GM18951 (cell line): ENCODE measurements around the gene FZR1.

Source experiments
- POLR2A ChIP-seq: IDR thresholded peaks from 4 replicates; pipeline ENCODE4 v1.6.1; 2011; ENCODE audit warnings: mild to moderate bottlenecking; ENCODE audit not compliant: insufficient read length, insufficient read depth; ENCODE audit errors: extremely low read depth
- in situ Hi-C: fragments of 300-500 bp; cut with MboI; formaldehyde crosslinking; loops from one replicate; pipeline ENCODE4 v1.12.0; 2022; ENCODE audit warnings: low sequenced_read_pairs, mixed read lengths, inconsistent platforms; ENCODE audit not compliant: unreplicated experiment

Gene FZR1

DNA sequence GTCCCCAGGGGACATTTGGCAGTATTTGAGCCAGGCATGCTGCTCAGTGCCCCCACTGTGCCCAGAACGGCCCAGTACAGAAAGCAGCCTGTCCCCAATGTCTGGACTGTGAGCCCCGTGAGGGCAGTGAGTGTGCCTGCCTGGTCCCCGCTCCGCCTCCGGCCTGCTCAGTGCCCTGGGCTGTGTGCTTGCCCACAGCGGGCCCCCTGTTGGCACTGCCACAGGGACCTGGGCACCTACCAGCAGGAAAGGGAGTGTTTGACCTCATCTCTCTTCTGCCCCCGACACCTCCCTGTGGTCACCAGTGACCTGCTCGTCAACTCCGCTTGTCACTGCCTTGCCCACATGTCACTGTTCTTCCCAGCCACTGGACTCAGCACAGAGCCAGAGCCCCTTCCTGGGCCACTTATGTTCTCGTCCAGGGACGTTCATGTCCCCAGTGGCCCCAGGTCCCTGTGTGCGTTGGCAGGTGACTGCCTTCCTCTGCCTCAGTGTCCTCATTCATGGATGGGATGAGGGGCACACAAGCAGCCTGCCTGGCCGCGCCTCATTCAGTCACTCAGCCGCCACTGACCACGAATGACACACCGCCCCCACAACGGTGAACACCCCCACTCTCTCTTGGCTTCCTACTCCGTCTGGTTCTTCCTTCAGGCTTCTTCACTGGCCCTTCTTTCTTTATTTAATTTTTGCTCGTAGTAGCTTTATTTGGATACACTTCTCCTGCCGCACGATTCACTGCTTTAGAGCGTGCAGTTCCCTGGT lies 2.8 kb downstream of the FZR1 start:
- in situ Hi-C loops, result no loop called here
- TF ChIP-seq POLR2A, result no peak

DNA sequence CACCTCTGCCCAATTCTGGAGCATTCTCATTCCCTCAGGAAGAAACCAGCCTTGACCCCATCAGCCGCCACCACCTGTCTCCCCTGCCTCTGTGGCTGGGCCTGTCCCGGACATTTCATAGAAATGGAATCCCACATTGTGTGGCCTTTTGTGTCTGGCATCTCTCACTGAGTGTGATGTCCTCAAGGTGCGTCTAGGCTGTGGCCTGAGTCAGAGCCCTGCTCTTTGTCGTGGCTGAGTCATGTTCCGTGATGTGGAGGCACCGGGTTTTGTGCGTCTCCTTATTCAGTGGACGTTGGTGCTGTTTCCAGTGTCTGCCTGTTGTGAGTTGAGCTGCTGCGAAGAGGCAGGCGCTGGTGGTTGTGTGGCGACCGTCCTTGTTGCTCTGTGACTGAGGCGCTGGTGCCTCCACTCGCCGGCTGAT lies 3.5 kb downstream of the FZR1 start:
- in situ Hi-C loops, result no loop called here
- no peak for TF ChIP-seq POLR2A

DNA sequence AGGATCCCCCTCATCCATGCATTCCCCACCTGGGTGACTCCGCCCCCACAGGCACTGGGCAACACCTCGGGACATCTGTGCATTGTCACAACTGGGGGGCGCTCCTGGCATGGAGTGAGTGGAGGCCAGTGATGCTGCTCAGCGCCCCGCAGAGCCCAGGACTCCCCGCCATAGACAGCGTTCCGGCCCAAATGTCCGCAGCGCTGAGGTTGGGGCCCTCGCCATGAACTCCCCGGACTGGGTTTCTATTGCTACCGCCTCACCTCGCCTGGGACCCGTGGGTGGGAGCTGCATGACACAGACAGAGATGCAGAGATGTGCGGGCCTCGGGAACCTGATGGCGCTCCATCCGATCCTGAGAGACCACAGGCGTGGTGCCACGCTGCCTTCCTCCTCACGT lies 4.6 kb downstream of the FZR1 start:
- TF ChIP-seq POLR2A, result no peak
- in situ Hi-C loops, result no loop called here

DNA sequence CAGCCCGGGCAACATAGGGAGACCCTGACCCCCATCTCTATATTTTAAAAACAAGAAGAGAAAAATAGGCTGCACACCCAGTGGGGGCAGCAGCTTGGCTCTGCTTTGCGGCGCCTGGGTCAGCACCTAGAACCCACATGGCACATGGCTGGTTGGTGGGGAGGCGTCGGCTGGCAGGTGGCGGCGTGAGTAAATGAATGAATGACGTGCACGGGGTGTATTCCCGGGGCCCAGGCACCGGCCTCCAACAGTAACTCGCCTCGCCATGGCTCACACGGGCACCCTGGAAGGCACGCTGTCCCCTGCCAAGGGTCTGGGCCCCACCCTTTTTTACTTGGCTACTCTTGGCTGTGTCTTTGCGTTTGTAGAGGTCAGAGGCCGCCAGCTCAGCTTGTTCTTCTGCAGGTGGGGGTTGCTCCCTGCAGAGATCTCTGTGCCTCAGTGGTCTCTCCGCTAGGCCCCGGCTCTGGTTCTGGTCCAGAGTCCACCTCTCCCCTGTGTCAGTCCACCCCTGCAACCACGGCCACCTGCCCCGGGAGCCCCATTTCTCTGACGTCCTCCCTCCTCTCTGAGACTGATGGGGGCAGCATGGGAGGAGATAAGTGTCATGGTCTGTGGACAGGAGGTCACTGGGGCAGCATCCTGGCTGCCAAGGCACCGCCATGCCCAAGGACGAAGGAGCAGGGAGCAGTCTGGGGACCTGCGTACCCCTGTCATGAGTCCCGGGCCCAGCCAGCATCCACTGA lies 5.6 kb downstream of the FZR1 start:
- no peak for TF ChIP-seq POLR2A
- in situ Hi-C loops, result no loop called here

DNA sequence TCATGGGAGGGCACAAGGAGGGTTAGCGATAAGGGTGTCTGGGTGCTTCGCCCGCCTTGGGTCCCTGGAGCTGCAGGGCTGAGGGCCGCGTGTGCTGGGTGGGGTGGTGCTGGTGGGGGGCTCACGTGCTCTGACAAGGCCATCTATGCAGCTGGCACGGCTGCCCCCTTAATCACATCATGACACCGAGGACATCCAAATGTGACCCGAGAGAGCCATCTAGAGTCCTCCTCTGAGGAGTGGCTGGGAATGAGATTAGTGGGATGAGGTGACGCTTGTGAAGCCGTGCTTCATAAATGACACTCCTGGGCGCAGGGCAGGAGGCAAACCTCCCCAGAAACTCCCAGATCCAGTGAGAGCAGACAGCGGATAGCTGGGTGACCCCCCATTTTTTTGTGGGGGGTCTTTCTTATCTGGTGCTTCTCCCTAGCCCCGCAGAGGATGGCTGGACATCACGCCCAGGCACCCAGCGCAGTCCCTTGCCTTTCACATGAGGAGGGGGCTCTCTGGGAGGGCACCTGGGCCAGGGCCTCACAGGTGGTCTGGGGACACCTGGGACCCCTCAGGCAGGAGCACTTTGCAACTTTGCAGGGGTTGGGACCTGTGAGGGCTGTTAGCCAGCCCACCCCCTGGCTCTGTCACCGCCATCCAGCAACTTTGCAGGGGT lies 6.6 kb downstream of the FZR1 start:
- in situ Hi-C loops, result no loop called here
- TF ChIP-seq POLR2A, result no peak

DNA sequence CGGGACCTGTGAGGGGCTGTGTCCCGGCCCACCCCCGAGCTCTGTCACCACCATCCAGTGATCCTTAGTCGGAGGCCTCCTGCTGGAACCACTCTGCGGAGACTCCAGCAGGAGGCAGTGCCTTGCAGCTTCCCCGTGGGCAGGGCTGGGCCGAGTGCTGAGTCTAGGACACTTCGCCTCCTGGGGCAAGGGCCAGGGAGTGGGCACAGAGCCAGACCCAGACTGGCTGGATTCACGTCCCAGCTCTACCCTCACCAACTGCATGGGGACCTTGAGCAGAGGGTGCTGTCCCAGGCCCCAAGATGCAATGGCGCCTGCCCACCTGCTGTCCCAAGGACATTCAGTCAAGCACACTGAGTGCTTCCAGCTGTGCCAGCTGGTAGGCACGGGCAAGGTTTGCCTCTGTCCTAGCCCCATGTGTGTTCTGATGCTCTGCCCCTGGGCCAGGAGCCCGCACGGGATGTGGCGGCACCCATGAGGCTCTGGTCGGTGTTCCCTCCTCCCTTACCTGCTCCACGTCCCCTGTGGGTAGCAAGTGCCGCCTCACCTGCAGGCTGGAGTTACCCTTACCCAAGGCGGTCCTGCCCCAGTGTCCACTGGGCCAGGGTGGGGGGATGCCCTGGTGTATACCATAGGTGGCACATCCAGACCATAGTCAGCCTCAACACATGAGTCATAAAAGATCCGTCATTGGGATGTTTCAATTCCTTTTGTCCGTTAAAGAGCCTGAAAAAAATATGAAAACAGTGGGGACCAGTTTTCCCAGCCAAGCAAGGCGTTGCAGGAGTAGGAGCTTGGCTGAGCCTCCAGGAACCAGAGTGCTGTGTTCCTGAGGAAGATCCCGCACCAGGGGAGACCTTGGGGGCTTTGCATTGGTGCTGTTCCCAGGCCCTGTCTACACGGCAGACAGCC lies 7.4 kb downstream of the FZR1 start:
- in situ Hi-C loops, result no loop called here

DNA sequence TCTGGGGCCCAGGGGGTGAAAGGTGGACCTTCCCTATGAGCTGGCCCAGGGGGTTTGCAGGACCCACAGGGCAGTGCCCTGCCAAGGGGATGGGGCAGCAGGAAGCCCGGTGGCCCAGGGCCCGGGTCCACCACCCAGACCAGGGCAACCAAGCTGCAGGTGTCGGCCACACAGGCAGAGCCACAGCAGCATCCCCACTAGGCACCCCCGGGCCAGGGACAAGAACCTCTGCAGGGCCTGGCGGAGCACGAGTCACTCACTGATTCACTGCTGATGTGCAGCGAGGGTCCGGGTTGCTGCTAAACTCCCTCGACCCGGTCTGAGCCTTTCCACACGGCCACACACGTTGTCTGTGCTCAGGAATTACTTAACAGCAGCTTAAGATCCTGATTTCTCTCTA lies 8.8 kb downstream of the FZR1 start:
- in situ Hi-C loops, result no loop called here
- TF ChIP-seq POLR2A, result no peak

More for the DNA sequence above, 7.4 kb downstream of the FZR1 start:
- TF ChIP-seq POLR2A, result no peak

DNA sequence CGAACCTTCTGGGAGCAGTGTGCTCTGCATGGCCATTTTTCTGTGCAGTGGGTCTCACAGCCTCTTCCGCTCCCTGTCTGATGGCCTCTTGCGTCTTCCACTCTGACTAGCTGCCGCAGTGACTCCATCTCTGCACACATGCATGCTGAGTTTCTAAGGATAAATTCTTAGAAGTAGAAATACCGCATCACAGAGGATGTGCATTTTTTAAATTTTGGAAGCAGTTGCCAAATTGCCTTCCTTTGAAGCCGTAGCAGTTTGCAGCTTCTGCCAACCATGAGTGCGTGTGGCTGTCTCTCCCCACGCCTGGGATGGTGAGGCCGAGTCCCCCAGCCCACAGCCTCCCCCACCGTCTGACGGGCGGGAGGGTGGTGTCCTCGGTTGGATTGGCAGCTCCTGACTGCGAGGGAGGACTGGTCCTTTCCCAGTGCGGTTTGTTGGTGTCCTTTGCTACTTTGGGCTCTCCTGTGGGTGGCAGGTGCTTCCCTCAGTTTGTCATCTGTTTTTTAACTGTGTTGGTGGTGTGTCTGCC lies 9.8 kb downstream of the FZR1 start:
- no peak for TF ChIP-seq POLR2A
- in situ Hi-C loops, result no loop called here

DNA sequence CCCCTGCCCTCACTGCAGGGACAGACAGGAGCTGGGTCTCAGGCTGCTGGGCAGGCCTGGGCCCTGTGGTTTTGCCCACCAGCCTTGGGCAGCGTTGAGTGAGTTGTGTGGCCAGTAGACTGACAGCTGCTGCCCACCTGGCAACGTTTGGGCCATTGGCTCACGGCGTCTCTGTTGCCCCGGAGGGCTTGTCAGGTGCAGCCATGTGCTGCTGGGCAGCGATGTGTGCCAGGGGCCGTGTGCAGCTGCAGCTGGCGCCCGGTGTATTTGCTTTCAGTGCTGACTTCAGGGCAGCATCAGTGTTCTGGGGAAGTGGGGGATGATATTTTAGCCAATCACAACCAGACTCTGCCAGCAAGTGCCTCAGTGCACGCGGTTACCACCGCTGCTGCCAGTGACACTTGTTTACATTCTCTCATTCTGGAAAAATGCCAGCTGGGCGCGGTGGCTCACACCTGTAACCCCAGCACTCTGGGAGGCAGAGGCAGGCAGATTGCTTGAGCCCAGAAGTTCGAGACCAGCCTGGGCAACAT lies 10.6 kb downstream of the FZR1 start:
- in situ Hi-C loops, result no loop called here
- TF ChIP-seq POLR2A, result no peak

DNA sequence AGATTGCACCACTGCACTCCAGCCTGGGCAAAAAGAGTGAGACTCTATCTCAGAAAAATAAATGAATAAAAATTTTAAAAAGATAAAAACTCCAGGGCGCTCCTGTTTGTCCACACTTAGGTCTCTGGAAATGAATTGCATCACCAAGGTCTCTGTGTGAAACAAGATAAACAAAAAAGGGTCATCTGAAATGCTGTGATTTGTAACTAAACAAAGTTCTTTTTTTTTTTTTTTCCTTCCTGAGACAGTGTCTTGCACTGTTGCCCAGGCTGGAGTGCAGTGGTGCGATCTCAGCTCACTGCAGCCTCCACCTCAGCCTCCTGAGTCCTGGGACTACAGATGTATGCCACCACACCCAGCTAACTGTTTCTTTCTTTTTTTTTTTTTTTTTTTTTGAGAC lies 11.5 kb downstream of the FZR1 start:
- no peak for TF ChIP-seq POLR2A
- in situ Hi-C loops, result no loop called here

DNA sequence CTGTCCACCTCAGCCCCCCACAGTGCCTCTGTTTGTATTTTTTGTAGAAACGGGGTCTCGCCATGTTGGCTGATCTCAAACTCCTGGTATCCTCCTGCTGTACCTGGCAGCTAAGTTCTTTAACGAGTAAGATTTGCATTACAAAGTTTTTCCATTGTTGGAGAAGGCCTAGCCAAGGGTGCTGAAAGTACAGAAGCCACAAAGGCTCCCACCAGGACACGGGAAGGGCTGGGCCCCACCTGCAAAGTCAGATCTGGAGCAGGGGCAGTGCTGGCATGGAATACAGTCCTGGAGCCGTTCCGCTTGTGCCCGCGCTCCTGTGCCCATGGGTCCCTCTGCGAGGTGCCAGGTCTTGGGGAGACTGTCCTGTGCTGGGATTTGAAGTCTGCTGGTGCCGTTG lies 12.1 kb downstream of the FZR1 start:
- in situ Hi-C loops, result no loop called here
- TF ChIP-seq POLR2A, result no peak

DNA sequence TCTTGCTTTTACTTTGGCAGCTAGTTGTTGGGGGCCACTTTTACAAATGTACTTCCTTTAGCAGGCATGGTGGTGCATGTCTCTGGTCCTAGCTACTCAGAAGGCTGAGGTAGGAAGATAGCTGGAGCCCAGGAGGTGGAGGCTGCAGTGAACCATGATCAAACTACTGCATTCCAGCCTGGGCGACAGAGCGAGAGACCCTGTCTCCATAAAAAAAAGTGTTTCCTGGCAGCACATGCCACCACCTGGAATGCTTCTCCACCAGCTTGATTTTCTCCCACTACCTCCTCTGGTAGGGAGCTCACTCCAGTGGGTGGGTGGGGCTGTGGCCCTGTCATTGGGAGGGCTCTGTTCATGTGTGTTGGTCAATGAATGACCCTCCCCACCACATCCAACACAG lies 12.5 kb downstream of the FZR1 start:
- TF ChIP-seq POLR2A, result no peak
- in situ Hi-C loops, result no loop called here
